Naive thymus-derived CD4-positive, alpha-beta T cell (primary cell): Measurements from ENCODE around the gene RAB35. TPM values are rescaled to one million over a fixed set of nuclear protein-coding genes. Genes with fewer than 3 reads are reported as not detected.
A peak's percentile ranks its signal among the peaks of the same experiment; 100 is the strongest.

Experiments used
- ATAC-seq: fragments of 150-1000 bp; cut with Tn5 transposase; 2 replicates; pipeline ENCODE4 v1.10.0; 2021; ENCODE audit warnings: mild to moderate bottlenecking, moderate library complexity
- CTCF ChIA-PET: fragments of 350-600 bp; sonication (Branson Sonifier 250); formaldehyde crosslinking; loops from one replicate; lab custom pipeline; 2021; ENCODE audit warnings: antibody characterized with exemption; lab: Charles Lee
- POLR2A ChIA-PET: fragments of 350-600 bp; sonication (Branson Sonifier 250); formaldehyde crosslinking; loops from one replicate; lab custom pipeline; 2021; ENCODE audit warnings: antibody characterized with exemption, inconsistent platforms; lab: Charles Lee
- DNase-seq, 9 donors: peaks; one replicate each; pipeline versions ENCODE4 v3.0.0 to v3.0.0-alpha.2; 2020 to 2022; ENCODE audit warnings: mixed read lengths in 1 of 9
- H3K27ac ChIP-seq: one replicate; pipeline ENCODE4 v1.7.0; 2013; ENCODE audit warnings: mild to moderate bottlenecking, low read depth, low read length, moderate library complexity
- H3K27me3 ChIP-seq, 2 donors: one replicate each; pipeline ENCODE4 v1.7.0; 2013; ENCODE audit warnings: low read length in 2 of 2, mild to moderate bottlenecking in 2 of 2, moderate library complexity in 2 of 2; ENCODE audit not compliant: control insufficient read depth in 2 of 2, insufficient read depth in 2 of 2
- H3K36me3 ChIP-seq, 3 experiments: 1 replicate in 2 of 3; 2 replicates in 1 of 3; pipeline ENCODE4 v1.7.0; 2013; ENCODE audit warnings: low read length in 3 of 3, mild to moderate bottlenecking in 3 of 3, moderate library complexity in 1 of 3; ENCODE audit not compliant: insufficient read depth in 3 of 3, control insufficient read depth in 2 of 3
- H3K4me1 ChIP-seq, 2 donors: one replicate each; pipeline ENCODE4 v1.7.0; 2013; ENCODE audit warnings: low read length in 2 of 2, mild to moderate bottlenecking in 2 of 2, moderate library complexity in 1 of 2; ENCODE audit not compliant: control insufficient read depth in 2 of 2, insufficient read depth in 2 of 2
- H3K4me3 ChIP-seq: 2 replicates; pipeline ENCODE4 v1.7.0; 2013; ENCODE audit warnings: mild to moderate bottlenecking, low read length
- H3K9me3 ChIP-seq, 3 experiments: 1 replicate in 2 of 3; 2 replicates in 1 of 3; pipeline ENCODE4 v1.7.0; 2013; ENCODE audit warnings: low read length in 3 of 3; ENCODE audit not compliant: control insufficient read depth in 2 of 3
- H3K27ac Mint-ChIP-seq, 9 donors: one replicate each; pipeline ENCODE4 v1.8.0; 2020 to 2022; ENCODE audit warnings: mixed read lengths in 9 of 9, mild to moderate bottlenecking in 8 of 9, moderate library complexity in 5 of 9, inconsistent platforms in 2 of 9
- H3K27me3 Mint-ChIP-seq, 5 donors: one replicate each; pipeline ENCODE4 v1.8.0; 2021 to 2022; ENCODE audit warnings: mixed read lengths in 5 of 5, mild to moderate bottlenecking in 1 of 5
- H3K36me3 Mint-ChIP-seq, 5 donors: one replicate each; pipeline ENCODE4 v1.8.0; 2020 to 2022; ENCODE audit warnings: mixed read lengths in 5 of 5, mild to moderate bottlenecking in 3 of 5, inconsistent platforms in 1 of 5
- H3K4me1 Mint-ChIP-seq, 7 donors: one replicate each; pipeline ENCODE4 v1.8.0; 2020 to 2022; ENCODE audit warnings: mixed read lengths in 7 of 7, mild to moderate bottlenecking in 3 of 7, inconsistent platforms in 1 of 7
- H3K4me3 Mint-ChIP-seq, 10 donors: one replicate each; pipeline ENCODE4 v1.8.0; 2020 to 2022; ENCODE audit warnings: mild to moderate bottlenecking in 10 of 10, mixed read lengths in 10 of 10, moderate library complexity in 6 of 10, inconsistent platforms in 2 of 10
- H3K9me3 Mint-ChIP-seq, 11 donors: one replicate each; pipeline ENCODE4 v1.8.0; 2020 to 2022; ENCODE audit warnings: mixed read lengths in 11 of 11, mild to moderate bottlenecking in 4 of 11, inconsistent platforms in 1 of 11, moderate library complexity in 1 of 11
- intact Hi-C, 2 donors: fragments of 100-400 bp; cut with micrococcal nuclease; formaldehyde crosslinking; loops; one replicate each; pipeline ENCODE4 v1.15.1; 2023
- polyA plus RNA-seq, 2 donors: library from polyadenylated mRNA; unstranded; fragments of 300-500 nt; fragmentation: Illumina TruSeq; gene quantifications; one replicate each; pipeline ENCODE4 v1.2.3, GENCODE V29; 2021
- total RNA-seq, 6 experiments: library from RNA in 5 of 6; stranded (reverse) in 5 of 6; gene quantifications; 1 replicate in 5 of 6; 2 replicates in 1 of 6; pipeline ENCODE4 v1.2.3 and lab custom pipeline; 2021 to 2026

The RAB35 gene
- total and polyA plus RNA-seq, 7 experiments from 2014 or later: 14.5 to 77.3 (median 53.1) TPM

DNA sequence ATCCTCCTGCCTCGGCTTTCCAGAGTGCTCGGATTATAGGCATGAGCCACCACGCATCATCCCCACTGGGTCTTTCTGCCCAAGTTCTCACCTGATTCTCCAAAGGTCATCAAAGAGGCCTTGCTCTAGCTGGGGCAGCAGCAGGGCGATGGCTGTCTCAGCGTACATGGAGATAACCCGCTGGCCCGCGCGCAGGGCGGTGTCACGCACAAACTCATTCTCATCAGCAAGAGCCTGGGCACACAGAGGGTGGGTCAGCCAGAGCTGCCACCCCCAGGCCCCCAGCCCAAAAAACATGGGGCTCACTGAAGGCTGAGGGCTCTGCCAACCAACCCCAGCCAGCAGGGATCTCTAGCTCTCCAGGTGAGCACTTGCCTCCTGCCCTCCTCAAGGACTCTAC, 27.7 kb upstream of the RAB35 start:
- Histone ChIP-seq H3K4me3 (no peak overlapping the region), H3K4me1 (no peaks in the 10 kb centered on the region), H3K9me3 (no peaks in the 10 kb centered on the region), H3K27ac (no peak overlapping the region), H3K27me3 (no peaks in the 10 kb centered on the region), H3K36me3 (peaks cover 24 to 96% (median 33%) of the 10 kb centered on the region in 3 experiments)
- no peak for ATAC-seq
- no peak overlapping the region for H3K27ac Mint-ChIP-seq
- no peak for DNase-seq
- ChIA-PET POLR2A (no interaction called here), CTCF (no interaction called here)
- H3K9me3 Mint-ChIP-seq: no peaks in the 10 kb centered on the region
- no peaks in the 10 kb centered on the region for H3K27me3 Mint-ChIP-seq
- intact Hi-C loops: no loop called here
- H3K36me3 Mint-ChIP-seq: peaks cover 19 to 59% (median 24%) of the 10 kb centered on the region in 5 donors
- no peaks in the 10 kb centered on the region for H3K4me1 Mint-ChIP-seq
- no peak overlapping the region for H3K4me3 Mint-ChIP-seq

DNA sequence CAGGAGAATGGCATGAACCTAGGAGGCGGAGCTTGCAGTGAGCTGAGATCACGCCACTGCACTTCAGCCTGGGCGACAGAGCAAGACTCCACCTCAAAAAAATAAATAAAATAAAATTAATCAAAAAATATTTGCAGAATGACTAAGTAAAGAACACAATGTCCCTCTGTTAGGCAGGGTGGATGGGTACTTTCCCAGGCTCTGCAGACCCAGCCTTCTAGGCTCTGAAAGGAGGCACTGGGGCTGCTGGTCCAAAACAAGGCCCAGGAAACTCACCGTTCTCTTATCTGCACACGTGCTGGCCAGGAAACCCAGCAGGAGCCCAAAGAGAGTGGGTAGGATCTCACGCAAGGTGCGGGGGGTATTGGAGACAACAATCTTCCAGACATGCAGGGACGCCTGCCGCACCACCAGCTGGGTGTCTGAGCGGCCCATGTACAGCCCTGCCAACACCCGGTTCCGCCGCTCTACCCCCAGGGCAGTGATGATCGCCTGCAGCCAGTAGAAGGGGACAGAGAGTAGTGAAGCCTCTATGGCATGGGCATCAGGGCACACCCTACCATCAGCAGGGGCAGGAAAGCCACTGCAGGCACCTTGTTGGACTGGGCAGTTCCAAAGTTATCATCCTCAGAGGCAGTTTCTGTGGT, 25.8 kb upstream of the RAB35 start:
- peaks cover 22 to 94% (median 32%) of the 10 kb centered on the region in 3 experiments for H3K36me3 ChIP-seq
- no peaks in the 10 kb centered on the region for H3K27me3 ChIP-seq
- Mint-ChIP-seq H3K27me3 (no peaks in the 10 kb centered on the region), H3K4me3 (no peak overlapping the region), H3K27ac (no peak overlapping the region), H3K36me3 (peaks cover 19 to 51% (median 26%) of the 10 kb centered on the region in 5 donors), H3K9me3 (no peaks in the 10 kb centered on the region), H3K4me1 (no peaks in the 10 kb centered on the region)
- no peak for ATAC-seq
- intact Hi-C loops: no loop called here
- CTCF ChIA-PET: no interaction called here
- no peaks in the 10 kb centered on the region for H3K4me1 ChIP-seq
- H3K27ac ChIP-seq: no peak overlapping the region
- no peak overlapping the region for H3K4me3 ChIP-seq
- no peaks in the 10 kb centered on the region for H3K9me3 ChIP-seq
- POLR2A ChIA-PET: interaction anchor here (0.9 kb wide), 1 partner anchor 10 kb away, joined by 3 read pairs; no protein-coding TSS in a partner anchor
- DNase-seq: no peak

DNA sequence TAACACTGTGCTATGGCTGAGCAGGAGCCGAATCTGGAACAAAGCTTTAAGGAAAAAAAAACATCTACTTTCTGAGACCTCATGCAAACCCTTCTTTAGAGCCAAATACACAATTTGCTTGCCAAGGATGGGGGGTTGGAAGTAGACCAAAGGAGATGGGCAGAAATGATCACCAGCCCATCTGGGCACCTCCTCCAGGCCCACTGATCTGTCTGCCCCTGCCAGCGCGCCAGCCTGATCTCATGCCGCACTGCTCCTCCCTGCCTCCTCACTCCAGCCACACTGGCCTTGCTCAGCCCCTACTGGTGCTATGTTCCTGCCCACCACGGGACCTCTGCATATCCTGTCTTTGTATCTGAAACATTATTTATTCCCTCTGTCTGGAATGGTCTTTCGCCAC, 24.8 kb upstream of the RAB35 start:
- H3K9me3 Mint-ChIP-seq: no peaks in the 10 kb centered on the region
- no peak overlapping the region for H3K27ac ChIP-seq
- no peaks in the 10 kb centered on the region for H3K9me3 ChIP-seq
- ChIA-PET CTCF (no interaction called here), POLR2A (no interaction called here)
- DNase-seq (no peak), ATAC-seq (no peak)
- H3K36me3 ChIP-seq: peaks cover 18 to 94% (median 33%) of the 10 kb centered on the region in 3 experiments
- H3K36me3 Mint-ChIP-seq: peaks cover 15 to 57% (median 22%) of the 10 kb centered on the region in 5 donors
- H3K4me1 Mint-ChIP-seq: no peaks in the 10 kb centered on the region
- H3K27me3 Mint-ChIP-seq: no peaks in the 10 kb centered on the region
- H3K27ac Mint-ChIP-seq: peak overlapping the region in 1 of 9 donors; percentile 25
- no peaks in the 10 kb centered on the region for H3K27me3 ChIP-seq
- intact Hi-C loops: no loop called here
- no peaks in the 10 kb centered on the region for H3K4me1 ChIP-seq
- H3K4me3 ChIP-seq: no peak overlapping the region
- H3K4me3 Mint-ChIP-seq: no peak overlapping the region

DNA sequence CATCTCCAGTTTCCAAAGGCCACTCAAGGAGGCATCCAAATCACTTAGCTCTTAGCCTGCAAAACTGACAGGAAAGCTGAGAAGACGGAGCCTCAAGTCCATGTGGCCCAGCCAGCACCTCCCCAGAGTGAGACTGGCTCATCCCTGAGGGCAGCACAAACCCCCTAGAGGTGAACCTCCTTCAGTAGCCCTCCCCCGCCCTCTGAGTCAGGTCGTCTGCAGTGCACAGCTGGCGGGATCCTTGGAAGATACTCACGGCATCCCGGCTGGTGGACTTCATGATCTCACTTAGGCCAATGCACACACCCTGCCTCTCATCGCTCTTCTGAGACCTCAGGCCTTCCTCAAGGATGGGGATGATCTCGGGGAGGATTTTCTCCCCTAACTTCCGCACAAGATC, 24.1 kb upstream of the RAB35 start:
- Histone ChIP-seq H3K9me3 (no peaks in the 10 kb centered on the region), H3K36me3 (peaks cover 19 to 97% (median 33%) of the 10 kb centered on the region in 3 experiments), H3K27me3 (no peaks in the 10 kb centered on the region), H3K27ac (no peak overlapping the region), H3K4me1 (no peaks in the 10 kb centered on the region), H3K4me3 (no peak overlapping the region)
- intact Hi-C loops: no loop called here
- no peak for ATAC-seq
- Mint-ChIP-seq H3K4me3 (no peak overlapping the region), H3K27me3 (no peaks in the 10 kb centered on the region), H3K9me3 (no peaks in the 10 kb centered on the region), H3K27ac (peak overlapping the region in 1 of 9 donors; percentile 25), H3K36me3 (peaks cover 15 to 61% (median 22%) of the 10 kb centered on the region in 5 donors), H3K4me1 (no peaks in the 10 kb centered on the region)
- POLR2A ChIA-PET: no interaction called here
- no peak for DNase-seq
- CTCF ChIA-PET: interaction anchor here (0.6 kb wide), 1 partner anchor 87 kb away, joined by 3 read pairs; no protein-coding TSS in a partner anchor

DNA sequence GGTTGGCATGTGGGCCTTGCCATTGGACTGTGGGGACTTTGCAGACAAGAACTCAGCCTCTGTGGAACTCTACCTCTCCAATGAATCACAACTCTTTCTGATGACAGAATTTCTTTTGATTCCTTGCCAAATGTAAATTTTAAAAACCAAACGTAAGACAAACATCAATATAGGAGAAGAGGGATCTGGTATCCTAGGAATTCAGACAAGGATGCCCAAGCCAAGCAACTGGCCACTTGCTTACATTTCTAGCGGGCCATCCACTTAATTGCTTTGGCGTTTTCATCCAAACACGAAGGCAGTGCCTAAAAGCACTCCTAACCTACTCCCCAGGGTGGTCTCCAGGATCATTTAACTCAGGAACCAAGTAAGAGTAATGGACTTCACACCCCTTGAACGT, 23.4 kb upstream of the RAB35 start:
- H3K9me3 ChIP-seq: no peaks in the 10 kb centered on the region
- H3K4me1 Mint-ChIP-seq: no peaks in the 10 kb centered on the region
- H3K36me3 Mint-ChIP-seq: peaks cover 15 to 58% (median 24%) of the 10 kb centered on the region in 5 donors
- no peak overlapping the region for H3K4me3 ChIP-seq
- intact Hi-C loops: no loop called here
- DNase-seq: no peak
- H3K27ac ChIP-seq: no peak overlapping the region
- no peak overlapping the region for H3K4me3 Mint-ChIP-seq
- ChIA-PET POLR2A (no interaction called here), CTCF (interaction anchor here (0.6 kb wide), 1 partner anchor 88 kb away, joined by 3 read pairs; no protein-coding TSS in a partner anchor)
- no peaks in the 10 kb centered on the region for H3K4me1 ChIP-seq
- H3K27me3 Mint-ChIP-seq: no peaks in the 10 kb centered on the region
- H3K9me3 Mint-ChIP-seq: no peaks in the 10 kb centered on the region
- peaks cover 17 to 97% (median 35%) of the 10 kb centered on the region in 3 experiments for H3K36me3 ChIP-seq
- no peak for ATAC-seq
- peak overlapping the region in 3 of 9 donors; percentile 14 to 49 (median 26) for H3K27ac Mint-ChIP-seq
- no peaks in the 10 kb centered on the region for H3K27me3 ChIP-seq

DNA sequence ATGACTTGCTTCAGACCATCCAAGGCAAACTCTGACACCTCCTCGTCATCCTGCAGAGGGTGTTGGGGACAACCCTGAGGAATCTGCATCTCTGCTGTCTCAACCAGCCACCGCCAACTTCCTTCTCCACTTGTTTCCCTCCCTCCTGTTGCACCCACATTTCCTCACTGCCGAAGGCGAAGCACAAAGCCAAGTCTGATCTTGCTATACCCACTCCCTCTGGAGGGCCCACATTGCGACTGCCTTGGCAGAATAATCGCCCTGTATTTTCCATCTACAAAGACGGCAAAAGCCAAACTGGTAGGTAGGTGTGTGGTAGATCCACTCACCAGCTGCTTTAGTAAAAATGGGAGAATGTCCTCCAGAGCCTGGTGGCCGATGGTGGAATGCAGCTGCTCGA, 21.8 kb upstream of the RAB35 start:
- Mint-ChIP-seq H3K36me3 (peaks cover 15 to 58% (median 26%) of the 10 kb centered on the region in 5 donors), H3K9me3 (no peaks in the 10 kb centered on the region), H3K4me1 (no peaks in the 10 kb centered on the region), H3K4me3 (no peak overlapping the region), H3K27ac (peak overlapping the region in 1 of 9 donors; percentile 75), H3K27me3 (no peaks in the 10 kb centered on the region)
- ATAC-seq: no peak
- Histone ChIP-seq H3K36me3 (peaks cover 33 to 97% (median 38%) of the 10 kb centered on the region in 3 experiments), H3K9me3 (no peaks in the 10 kb centered on the region), H3K4me1 (no peaks in the 10 kb centered on the region), H3K27me3 (no peaks in the 10 kb centered on the region), H3K4me3 (no peak overlapping the region), H3K27ac (no peak overlapping the region)
- POLR2A ChIA-PET: no interaction called here
- intact Hi-C loops: no loop called here
- no peak for DNase-seq
- CTCF ChIA-PET: no interaction called here

DNA sequence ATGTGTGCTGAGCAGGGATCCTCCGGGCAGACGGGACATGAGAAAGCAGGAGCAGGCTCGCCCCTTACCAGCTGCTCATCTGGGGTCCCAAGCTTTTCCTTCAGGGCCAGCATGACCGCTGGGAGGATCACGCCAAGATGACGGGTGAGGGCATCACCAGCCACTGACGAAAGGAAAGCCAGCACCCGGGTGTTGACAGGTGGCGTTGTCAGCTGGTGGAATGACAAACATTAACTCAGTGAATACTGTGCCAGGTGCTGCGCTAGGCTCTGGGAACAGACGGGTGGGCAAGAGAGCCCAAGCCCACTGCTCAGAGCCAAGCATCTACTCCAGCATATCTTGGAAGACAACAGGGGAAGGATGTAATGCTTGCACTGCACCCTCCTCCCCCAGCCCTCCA, 21.3 kb upstream of the RAB35 start:
- H3K4me1 ChIP-seq: no peaks in the 10 kb centered on the region
- Mint-ChIP-seq H3K27me3 (no peaks in the 10 kb centered on the region), H3K27ac (no peak overlapping the region), H3K9me3 (no peaks in the 10 kb centered on the region), H3K4me1 (no peaks in the 10 kb centered on the region), H3K4me3 (no peak overlapping the region), H3K36me3 (peaks cover 15 to 56% (median 26%) of the 10 kb centered on the region in 5 donors)
- H3K4me3 ChIP-seq: no peak overlapping the region
- ChIA-PET POLR2A (no interaction called here), CTCF (no interaction called here)
- H3K9me3 ChIP-seq: no peaks in the 10 kb centered on the region
- no peaks in the 10 kb centered on the region for H3K27me3 ChIP-seq
- H3K27ac ChIP-seq: no peak overlapping the region
- intact Hi-C loops: no loop called here
- DNase-seq (no peak), ATAC-seq (no peak)
- peaks cover 33 to 97% (median 38%) of the 10 kb centered on the region in 3 experiments for H3K36me3 ChIP-seq
